Peyer's patch (tissue), 4 donors: ENCODE results near the gene D2HGDH.

Source experiments
- CTCF ChIP-seq, 6 experiments: fragments of 450-650 bp in 4 of 6; fragments of 200-600 bp in 2 of 6; sonication (generic) in 1 of 6; IDR thresholded peaks; one replicate each; pipeline ENCODE4 v1.5.1; 2017 to 2019; ENCODE audit warnings: antibody characterized with exemption in 6 of 6, mild to moderate bottlenecking in 3 of 6, moderate library complexity in 1 of 6
- POLR2A ChIP-seq, 2 donors: fragments of 450-650 bp; IDR thresholded peaks; one replicate each; pipeline ENCODE4 v1.5.1; 2017; ENCODE audit warnings: antibody characterized with exemption in 2 of 2, mild to moderate bottlenecking in 2 of 2, moderate library complexity in 2 of 2

GRCh38 chr2:241720099-241720498, 14.3 kb upstream of the D2HGDH start:
- TF ChIP-seq POLR2A (IDR thresholded peaks at IDR 0.05) = no peak
- no peak for TF ChIP-seq CTCF (IDR thresholded peaks at IDR 0.05)
